ENCODE data around the gene L1TD1. TPM values are rescaled to one million over a fixed set of nuclear protein-coding genes. Genes with fewer than 3 reads are reported as not detected.
A peak's percentile ranks its signal among the peaks of the same experiment; 100 is the strongest.

Gene L1TD1
- total and polyA plus RNA-seq, 8 donors: 0.13 to 10.1 (median 1.2) TPM; not detected in 4

GRCh38 chr1:62175568-62176179, 19.0 kb upstream of the L1TD1 start:
- Histone ChIP-seq H3K4me1 (peaks cover 0 to 9% (median 4%) of the 10 kb centered on the region in 4 donors), H3K27me3 (peaks cover 0 to 10% (median 0%) of the 10 kb centered on the region in 3 donors), H3K27ac (no peak overlapping the region), H3K4me3 (no peak overlapping the region), H3K9me3 (no peaks in the 10 kb centered on the region), H3K36me3 (no peaks in the 10 kb centered on the region)
- intact Hi-C loops (cut with DNase I; ENCODE audit: low total_unique reads): loop anchor here (5.0 kb wide), 1 partner anchor 232 kb away; no protein-coding TSS in a partner anchor
- no peak for TF ChIP-seq POLR2A (IDR thresholded peaks at IDR 0.05)
- peak in 5 of 7 experiments; percentile 56 to 73 (median 60) for TF ChIP-seq CTCF (IDR thresholded peaks at IDR 0.05)
- TF ChIP-seq POLR2AphosphoS5 (IDR thresholded peaks at IDR 0.05): no peak
- no peak for TF ChIP-seq EP300 (IDR thresholded peaks at IDR 0.05)
- WGBS, 5 donors: 49 to 54% (median 52%) methylated on average over 9 of the region's 9 CpGs
- DNase-seq: peak; percentile 51 to 82

GRCh38 chr1:62176597-62177312, 17.9 kb upstream of the L1TD1 start:
- Histone ChIP-seq H3K36me3 (no peaks in the 10 kb centered on the region), H3K27ac (no peak overlapping the region), H3K4me1 (peaks cover 0 to 10% (median 4%) of the 10 kb centered on the region in 4 donors), H3K9me3 (no peaks in the 10 kb centered on the region), H3K27me3 (peaks cover 0 to 10% (median 0%) of the 10 kb centered on the region in 3 donors), H3K4me3 (no peak overlapping the region)
- no peak for TF ChIP-seq EP300 (IDR thresholded peaks at IDR 0.05)
- TF ChIP-seq POLR2A (IDR thresholded peaks at IDR 0.05): no peak
- TF ChIP-seq CTCF (IDR thresholded peaks at IDR 0.05): no peak
- TF ChIP-seq POLR2AphosphoS5 (IDR thresholded peaks at IDR 0.05): no peak
- DNase-seq: no peak
- intact Hi-C loops (cut with DNase I; ENCODE audit: low total_unique reads): loop anchor here (5.0 kb wide), 1 partner anchor 231 kb away; no protein-coding TSS in a partner anchor
- WGBS, 5 donors: 85 to 90% (median 87%) methylated on average over 14 of the region's 14 CpGs

- WGBS, 5 donors: 65 to 74% (median 70%) methylated on average over 1 of the region's 1 CpG
- H3K4me3 ChIP-seq: no peak overlapping the region
Observed at GRCh38 chr1:62177621-62178020, 17.0 kb upstream of the L1TD1 start.

More at GRCh38 chr1:62177621-62178020, 17.0 kb upstream of the L1TD1 start:
- H3K27ac ChIP-seq: no peak overlapping the region
- intact Hi-C loops (cut with DNase I; ENCODE audit: low total_unique reads): loop anchor here (5.0 kb wide), 1 partner anchor 230 kb away; no protein-coding TSS in a partner anchor
- peaks cover 0 to 10% (median 4%) of the 10 kb centered on the region in 4 donors for H3K4me1 ChIP-seq
- H3K9me3 ChIP-seq: no peaks in the 10 kb centered on the region
- no peaks in the 10 kb centered on the region for H3K36me3 ChIP-seq
- peaks cover 0 to 4% (median 0%) of the 10 kb centered on the region in 3 donors for H3K27me3 ChIP-seq
- no peak for DNase-seq
- no peak for TF ChIP-seq EP300 (IDR thresholded peaks at IDR 0.05)
- no peak for TF ChIP-seq CTCF (IDR thresholded peaks at IDR 0.05)
- TF ChIP-seq POLR2AphosphoS5 (IDR thresholded peaks at IDR 0.05): no peak
- no peak for TF ChIP-seq POLR2A (IDR thresholded peaks at IDR 0.05)

All from stomach (tissue), 9 donors.